HG02571 (cell line): ENCODE data around the gene EGFR.

Experiments used
- ATAC-seq: cut with Tn5 transposase; IDR thresholded peaks from one replicate; pipeline ENCODE4 v1.9.1; 2021; ENCODE audit warnings: mild to moderate bottlenecking, moderate library complexity; ENCODE audit not compliant: unreplicated experiment

The EGFR gene

DNA sequence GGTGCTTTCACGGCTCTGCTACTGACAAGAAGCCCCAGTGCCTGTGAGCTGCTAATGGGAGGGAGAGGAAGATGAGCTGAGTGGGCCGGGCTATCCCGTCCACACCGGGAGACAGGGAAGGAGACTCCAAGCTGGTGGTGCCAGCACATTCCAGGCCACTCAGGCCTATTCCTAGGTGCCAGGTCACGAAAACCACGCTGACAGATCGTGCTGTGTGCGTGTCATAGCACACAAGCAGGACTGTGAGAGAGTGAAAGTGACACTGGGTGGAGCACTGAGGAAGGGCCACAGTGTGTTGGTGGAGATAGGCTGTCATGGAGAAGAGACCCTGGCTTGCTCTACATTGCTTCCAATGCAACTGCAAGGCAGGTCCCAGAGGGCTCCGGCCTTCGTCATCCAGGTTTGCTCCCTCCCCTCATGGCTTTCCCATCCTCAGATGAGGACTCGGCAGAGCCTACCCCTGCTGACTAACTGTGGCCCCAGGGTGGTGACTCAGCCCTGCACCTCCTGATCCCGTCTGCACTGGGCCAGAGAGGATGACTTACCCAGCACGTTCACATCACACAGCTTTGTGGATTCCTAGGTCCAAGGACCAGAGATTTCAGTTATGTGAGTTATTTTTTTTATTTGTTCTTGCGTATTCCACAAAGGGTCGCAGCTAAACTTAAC is 167.3 kb downstream of the EGFR start:
- ATAC-seq: no peak

GRCh38 chr7:55187701-55188491 is 169.1 kb downstream of the EGFR start:
- no peak for ATAC-seq

GRCh38 chr7:55188590-55189138 is 169.8 kb downstream of the EGFR start:
- no peak for ATAC-seq

GRCh38 chr7:55189146-55189766 is 170.4 kb downstream of the EGFR start:
- ATAC-seq: no peak

- ATAC-seq: no peak
Observed at GRCh38 chr7:55189878-55190436, 171.1 kb downstream of the EGFR start.

DNA sequence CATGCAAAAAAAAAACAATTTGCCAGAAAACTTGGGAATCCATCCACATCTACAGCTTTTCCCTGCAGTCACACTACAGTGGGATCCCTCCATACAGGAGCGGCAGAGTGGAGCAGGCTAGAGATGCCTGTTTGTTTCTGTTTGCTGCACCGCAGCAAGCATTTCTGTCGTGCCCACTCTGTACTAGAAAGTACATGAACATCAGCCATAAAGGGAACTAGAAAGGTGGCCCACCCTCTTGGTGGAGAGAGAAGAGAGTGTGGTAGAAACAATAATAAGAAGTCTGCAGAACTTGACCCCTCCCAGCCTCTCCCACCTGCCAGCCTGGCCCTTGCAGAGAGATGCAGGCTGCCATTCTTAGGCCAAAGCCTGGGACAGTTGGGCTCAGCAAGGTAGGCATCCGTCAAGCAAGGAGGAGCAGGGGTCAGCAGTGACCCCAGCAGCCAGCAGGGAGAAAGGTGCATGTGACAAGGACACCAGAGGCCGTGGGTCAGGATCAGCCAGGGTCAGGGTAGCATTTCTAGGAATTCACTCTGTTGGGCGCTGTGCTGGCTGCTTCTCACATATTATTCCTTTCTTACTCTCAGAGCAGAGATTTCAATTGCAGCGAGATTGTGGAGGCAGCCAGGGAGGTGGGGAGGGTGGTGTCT is 171.8 kb downstream of the EGFR start:
- no peak for ATAC-seq

DNA sequence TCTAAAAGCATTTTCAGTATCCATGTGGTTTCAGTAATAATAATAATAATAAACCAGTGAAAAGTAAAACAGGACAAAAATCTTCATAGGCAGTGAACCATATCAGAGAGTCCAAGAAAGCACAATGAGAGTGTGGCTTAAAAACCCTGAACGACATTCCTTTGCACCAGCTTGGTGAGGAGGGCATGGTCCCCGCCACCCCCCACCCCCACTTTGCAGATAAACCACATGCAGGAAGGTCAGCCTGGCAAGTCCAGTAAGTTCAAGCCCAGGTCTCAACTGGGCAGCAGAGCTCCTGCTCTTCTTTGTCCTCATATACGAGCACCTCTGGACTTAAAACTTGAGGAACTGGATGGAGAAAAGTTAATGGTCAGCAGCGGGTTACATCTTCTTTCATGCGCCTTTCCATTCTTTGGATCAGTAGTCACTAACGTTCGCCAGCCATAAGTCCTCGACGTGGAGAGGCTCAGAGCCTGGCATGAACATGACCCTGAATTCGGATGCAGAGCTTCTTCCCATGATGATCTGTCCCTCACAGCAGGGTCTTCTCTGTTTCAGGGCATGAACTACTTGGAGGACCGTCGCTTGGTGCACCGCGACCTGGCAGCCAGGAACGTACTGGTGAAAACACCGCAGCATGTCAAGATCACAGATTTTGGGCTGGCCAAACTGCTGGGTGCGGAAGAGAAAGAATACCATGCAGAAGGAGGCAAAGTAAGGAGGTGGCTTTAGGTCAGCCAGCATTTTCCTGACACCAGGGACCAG is 172.5 kb downstream of the EGFR start:
- no peak for ATAC-seq

- ATAC-seq: no peak
Observed at GRCh38 chr7:55191926-55192692, 173.3 kb downstream of the EGFR start.

DNA sequence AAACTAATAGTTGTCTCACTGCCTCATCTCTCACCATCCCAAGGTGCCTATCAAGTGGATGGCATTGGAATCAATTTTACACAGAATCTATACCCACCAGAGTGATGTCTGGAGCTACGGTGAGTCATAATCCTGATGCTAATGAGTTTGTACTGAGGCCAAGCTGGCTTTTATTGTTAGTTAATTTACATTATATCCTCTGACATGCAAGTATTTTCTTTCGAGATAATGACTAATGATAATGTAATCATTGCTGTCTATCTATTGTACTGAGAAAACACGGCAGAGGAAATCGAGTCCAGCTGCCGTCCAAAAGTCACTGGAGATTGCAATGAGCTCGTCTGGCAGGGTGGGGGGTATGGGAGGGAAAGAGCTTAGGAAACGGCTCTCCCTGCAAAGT is 173.9 kb downstream of the EGFR start:
- ATAC-seq: no peak

DNA sequence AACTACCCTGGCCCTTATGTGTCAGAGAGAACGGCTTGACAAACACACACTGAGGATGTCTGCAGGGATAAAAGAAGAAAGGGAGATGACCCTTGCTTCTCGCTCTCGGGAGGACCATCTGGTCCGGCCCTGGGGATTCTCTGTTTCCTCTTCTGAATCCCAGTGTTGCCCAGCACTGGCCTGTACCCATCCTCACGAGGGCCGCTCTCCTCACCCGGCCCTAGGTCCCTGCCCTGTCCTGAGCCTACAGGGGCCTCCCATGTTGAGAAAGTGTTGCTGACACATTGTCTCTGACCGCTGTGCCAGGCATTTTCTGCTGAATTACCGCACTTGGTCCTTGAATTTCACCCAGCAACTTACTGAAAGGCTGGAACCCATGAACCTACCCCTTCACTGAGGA is 174.4 kb downstream of the EGFR start:
- ATAC-seq: no peak

DNA sequence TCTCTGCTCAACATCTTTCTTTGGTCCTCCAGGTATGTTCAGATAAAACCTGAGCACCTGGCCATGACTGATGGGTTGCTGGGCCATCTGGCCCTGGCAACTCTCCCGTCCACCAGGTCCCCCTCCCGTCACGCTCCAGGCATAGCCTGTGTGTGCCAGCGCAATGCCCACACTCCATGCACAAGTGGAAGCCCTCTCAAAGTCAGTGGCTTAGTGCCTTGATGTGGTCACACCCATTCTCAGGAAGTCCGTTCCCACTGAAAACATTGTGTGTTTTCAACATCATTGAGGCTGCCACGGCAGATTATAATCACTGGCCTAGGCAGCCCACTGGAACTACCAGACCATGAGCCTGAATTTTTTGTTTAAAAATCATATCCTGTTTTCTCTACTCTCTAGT is 175.7 kb downstream of the EGFR start:
- ATAC-seq: no peak

DNA sequence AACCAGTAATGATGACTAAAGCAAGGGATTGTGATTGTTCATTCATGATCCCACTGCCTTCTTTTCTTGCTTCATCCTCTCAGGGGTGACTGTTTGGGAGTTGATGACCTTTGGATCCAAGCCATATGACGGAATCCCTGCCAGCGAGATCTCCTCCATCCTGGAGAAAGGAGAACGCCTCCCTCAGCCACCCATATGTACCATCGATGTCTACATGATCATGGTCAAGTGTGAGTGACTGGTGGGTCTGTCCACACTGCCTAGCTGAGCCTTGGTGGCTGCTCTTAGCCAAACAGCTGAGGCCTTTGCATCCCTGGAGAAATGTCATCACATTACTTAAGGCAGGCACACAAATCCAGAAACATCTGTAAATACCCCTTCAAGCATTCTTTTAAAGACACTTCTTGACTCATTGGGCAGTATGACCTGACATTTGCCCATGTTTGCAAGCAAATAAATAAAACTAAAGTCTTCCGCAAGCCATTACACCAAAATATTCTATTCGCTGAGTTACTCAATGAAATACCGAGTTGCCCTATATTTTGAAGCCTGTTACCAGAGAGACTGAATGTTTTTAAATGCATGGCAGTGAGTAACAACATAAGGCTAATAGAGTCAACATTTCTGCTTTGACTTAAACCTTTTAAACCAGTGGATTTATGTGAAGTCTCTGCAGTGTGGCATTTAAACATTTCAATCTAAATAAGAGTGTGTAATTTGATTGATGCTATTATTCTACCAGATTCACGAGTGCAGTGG is 180.0 kb downstream of the EGFR start:
- no peak for ATAC-seq

DNA sequence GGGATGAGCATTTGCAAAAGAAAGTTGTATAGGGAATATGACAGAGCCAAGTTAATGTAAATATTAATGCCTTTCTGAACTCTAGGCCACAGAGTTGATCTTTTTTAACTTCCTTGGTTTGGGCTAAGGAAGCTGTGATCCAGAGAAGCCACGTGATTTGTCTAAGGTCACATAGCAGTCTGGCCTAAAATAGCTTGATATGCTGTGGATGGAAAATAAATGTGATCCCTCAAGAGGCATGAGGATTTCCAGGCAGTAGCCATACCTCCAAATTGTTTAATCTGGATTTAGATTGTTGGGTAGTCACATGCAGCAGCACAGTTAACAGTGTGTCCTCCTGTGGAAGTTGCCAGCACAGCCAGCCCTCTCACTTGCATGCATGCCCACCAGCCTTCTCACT is 180.6 kb downstream of the EGFR start:
- ATAC-seq: no peak

GRCh38 chr7:55200441-55200840 is 181.6 kb downstream of the EGFR start:
- no peak for ATAC-seq

GRCh38 chr7:55202150-55202913 is 183.5 kb downstream of the EGFR start:
- ATAC-seq: no peak

- no peak for ATAC-seq
Observed at GRCh38 chr7:55203300-55203699, 184.5 kb downstream of the EGFR start.

- ATAC-seq: no peak
Observed at GRCh38 chr7:55205124-55205955, 186.5 kb downstream of the EGFR start.
